TTC549 (cell line): ENCODE data around the gene SUN3.

Experiments used
- FAIRE-seq: peaks from 2 replicates; lab custom pipeline; 2012; peaks lifted over from hg19 to GRCh38; lab: Jason Lieb, UNC

The SUN3 gene, protein sequence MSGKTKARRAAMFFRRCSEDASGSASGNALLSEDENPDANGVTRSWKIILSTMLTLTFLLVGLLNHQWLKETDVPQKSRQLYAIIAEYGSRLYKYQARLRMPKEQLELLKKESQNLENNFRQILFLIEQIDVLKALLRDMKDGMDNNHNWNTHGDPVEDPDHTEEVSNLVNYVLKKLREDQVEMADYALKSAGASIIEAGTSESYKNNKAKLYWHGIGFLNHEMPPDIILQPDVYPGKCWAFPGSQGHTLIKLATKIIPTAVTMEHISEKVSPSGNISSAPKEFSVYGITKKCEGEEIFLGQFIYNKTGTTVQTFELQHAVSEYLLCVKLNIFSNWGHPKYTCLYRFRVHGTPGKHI

DNA sequence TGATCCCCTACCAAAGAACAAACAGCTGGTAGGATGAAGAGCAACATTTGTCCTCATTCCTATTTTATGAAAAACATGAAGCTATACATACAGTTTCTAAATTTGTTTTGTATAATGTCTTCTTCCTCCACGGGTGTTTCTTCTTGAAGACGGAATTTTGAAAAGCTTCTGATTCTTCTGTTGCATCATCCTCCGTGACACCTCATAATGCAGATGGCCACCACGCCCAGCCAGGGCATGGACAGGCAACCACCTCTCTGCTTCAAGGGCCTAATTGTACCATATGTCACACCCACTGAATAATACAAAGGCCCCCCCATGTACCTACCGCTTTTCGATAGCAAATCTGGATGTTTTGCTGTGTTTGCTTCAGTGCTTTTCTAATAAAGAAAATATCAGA lies at the start of gene SUN3:
TSS of gene SUN3 (minus strand) at position 170 of the 400 bp plus-strand sequence. CDS start at position 1, 169 bp downstream.
- no peak for FAIRE-seq

DNA sequence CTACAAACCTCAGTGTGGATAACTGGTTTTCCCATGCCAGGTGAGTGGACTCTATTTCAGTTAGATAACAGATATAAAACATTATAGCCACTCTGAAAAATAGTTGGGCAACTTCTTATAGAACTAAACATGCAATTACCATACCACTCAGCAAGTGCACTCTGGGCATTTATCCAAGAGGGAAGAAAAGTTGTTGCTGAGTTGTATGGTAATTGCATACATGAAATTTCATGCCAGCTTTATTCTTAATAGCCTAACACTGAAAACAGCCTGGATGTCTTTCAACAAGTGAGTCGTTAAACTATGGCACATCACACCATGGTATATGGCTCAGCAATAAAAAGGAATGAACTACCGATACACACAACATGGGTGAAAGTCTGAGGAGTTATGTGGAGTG lies 49.6 kb upstream of the SUN3 start:
- no peak for FAIRE-seq

DNA sequence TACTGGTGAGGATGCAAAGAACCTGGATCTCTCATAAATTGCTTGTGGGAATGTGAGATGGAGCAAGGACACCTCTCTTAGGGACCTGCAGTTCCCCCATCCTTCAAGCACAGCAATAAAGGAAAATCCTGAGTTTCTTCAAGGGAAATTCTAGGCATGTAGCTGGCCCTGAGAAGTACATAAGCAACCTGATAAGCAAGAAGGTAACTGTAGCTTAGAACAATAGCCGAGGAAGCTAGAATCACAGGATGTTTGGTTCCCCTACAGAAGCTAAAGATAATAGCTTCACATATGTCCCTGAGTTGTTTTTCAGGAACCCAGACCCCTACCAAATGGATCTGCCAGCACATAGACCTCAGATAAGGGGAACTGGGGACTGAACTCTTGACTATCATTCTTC lies 48.5 kb upstream of the SUN3 start:
- no peak for FAIRE-seq

DNA sequence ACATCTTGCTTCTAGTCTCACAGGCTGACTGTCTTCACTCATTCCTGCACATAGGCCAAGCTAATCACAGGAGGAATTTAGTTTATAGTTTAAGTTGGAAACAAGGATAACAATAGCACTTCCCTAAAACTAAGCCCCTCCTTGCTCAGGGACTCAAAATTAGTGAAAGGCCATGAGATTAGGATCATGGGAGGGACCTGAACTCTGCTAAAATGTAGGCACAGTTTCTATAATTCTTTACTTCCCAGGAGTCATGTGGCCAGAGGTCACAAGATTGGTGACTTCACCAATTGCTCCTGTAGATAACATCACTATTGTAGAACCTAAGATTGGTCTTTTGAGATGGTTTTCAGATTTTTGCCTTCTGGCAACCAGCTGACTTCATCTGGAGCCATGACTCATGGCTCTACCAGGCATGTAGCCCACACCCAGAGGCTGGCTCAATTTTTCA lies 45.3 kb upstream of the SUN3 start:
- FAIRE-seq = no peak

DNA sequence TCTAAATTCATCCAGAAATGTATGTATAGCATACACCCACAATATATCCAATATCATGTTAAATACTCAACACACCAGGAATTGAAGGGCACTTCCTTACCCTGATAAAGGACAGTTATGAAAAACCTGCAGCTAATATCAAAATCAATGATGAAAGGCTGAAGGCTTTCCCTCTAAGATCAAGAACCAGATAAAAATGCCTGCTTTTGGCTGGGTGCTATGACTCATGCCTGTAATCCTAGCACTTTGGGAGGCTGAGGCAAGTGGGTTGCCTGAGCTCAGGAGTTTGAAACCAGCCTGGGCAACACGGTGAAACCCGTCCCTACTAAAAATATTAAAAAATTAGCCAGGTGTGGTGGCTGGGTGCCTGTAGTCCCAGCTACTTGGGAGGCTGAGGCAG lies 38.6 kb upstream of the SUN3 start:
- no peak for FAIRE-seq

DNA sequence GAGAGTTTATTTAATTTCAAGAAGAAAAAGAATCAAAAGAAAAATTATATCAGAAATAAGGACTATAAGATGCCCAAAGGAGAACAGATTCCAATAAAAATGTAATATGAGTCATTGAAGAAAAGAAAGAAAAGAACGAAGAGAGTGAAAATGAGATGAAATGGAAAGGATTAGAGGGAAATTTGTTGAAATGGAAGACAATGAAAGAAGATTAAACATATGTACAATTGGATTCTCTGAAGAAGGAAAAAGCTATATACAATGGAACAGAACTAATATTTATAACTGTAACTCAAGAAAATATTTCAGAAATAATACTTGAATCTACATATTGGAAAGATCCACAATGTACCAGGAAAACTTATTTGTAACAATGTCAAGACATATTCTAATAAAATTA lies 35.1 kb upstream of the SUN3 start:
- no peak for FAIRE-seq

DNA sequence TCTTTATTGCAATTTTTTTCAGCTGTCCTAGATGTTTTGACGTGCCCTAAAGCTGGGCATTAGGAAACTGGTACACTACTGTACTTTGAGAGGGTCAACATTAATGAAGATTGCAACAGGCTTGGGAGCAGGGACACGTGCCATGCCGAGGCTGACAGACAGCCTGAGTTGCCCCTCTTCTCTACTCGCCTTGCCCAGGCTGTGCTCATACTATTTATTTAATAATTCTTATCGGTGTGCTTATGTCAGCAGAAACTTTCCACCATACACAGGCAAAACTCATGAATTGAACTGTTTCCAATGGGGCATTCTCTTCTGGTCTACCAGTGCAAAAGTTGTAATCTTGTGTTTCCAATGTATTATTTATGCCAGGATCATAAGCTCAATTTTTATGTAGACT lies 30.8 kb upstream of the SUN3 start:
- FAIRE-seq = no peak

DNA sequence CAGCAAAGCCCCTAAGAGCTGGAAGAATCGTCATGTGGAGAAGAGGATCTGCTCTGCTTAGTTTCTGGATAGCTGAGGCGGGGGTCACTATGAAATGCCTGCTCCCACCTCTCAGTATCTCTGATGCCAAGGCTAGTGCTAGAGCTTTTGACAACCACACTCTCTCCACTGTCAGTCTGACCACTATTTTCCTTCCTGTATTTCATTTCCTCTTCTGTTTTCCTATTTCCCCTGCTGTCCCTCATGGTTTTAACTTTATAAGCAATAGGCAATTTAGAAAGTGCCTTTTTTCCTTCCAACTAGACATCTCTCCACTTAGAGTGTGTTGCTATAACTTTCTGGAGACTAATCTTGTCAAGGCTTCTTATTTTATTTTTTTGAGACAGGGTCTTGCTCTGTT lies 30.1 kb upstream of the SUN3 start:
- FAIRE-seq = no peak

DNA sequence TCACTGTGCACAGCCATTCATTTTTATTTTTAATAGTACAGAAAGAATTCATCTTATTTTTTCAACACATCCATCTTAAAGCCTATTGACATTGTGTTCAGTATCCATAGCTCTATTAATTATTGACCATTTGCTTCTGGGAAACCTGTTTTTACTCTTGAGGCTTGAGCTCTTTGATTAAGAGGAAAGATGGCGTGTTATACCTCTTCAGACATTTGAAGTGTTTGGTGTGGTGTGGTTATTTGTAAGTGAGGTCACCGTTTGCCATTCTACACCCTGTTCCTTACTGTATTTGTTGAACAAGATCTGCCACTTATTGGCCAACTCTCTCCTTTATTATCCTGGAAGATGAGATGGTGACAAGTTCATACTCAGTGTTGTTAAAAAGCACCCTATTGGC lies 24.8 kb upstream of the SUN3 start:
- no peak for FAIRE-seq

DNA sequence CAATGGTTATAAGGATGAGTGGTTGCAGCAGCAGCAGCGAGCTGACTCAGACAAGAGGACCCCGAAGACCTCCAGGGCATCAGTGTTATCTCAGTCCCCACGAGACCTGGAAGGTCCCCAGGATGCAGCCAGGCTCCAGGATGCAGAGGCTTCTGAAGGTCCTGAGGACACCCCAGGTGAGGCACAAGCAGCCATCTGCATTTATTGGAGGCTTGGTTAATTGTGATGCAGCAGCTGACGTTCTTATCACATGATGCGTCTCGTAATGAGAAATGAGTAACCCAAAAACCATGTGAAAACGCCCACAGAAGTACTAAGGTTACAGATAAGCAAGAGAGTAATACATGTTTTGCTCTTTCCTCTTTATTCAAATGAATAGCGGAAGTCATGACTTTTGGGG lies 23.8 kb upstream of the SUN3 start:
- no peak for FAIRE-seq

DNA sequence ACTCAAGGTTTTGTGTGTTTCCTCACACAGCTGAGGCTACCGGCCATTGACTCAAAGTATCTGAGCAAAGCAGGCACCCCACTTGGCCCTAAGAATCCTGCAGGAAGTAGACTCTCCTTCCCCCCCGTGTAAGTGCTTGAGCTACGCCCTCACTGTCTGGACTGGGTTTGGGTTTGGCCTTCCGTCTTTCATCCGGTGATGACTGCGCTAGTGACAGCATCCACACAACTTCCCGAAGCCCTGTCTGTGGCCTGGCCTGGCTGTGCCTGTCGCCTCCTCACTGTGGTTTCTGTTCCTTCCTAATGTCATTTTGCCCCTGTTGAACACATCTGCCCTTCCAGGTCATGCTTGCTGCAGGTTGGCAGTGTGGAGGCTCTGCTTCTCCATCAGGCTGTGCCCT lies 20.9 kb upstream of the SUN3 start:
- FAIRE-seq = no peak

DNA sequence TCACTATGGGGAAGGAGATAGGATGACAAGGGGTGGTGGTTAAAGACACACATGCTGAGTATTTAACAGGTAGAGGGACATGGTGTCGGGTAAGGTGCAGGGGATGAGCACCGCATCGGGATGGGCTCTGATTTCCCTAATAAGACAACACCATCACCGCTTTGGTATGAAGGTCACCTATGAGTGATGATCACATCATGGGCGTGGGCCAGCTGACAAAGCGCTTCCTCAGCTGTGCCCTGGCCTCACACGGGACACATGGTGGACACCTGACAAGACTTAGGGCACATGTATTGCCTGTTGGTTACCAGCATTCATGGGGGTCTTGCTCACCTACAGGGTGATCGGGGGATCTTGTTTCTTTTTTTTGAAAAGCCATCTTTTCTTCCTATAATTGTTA lies 19.2 kb upstream of the SUN3 start:
- no peak for FAIRE-seq

DNA sequence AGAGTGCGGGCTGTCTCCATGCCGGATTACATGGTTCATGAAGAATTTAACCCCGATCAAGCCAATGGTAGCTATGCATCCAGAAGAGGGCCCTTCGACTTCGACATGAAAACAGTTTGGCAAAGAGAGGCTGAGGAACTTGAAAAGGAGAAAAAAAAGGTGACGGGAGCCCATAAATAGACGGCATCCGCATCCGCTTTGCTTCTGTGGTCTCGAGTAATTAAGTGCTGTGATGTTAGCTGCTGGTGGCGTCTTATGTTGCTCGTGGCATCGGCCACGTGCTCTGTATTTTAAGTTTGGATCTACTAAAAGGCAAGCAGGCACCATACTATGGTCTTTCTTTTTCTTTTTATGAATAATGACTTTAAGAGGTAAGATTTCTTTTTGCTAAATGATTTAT lies 17.6 kb upstream of the SUN3 start:
- FAIRE-seq = no peak

DNA sequence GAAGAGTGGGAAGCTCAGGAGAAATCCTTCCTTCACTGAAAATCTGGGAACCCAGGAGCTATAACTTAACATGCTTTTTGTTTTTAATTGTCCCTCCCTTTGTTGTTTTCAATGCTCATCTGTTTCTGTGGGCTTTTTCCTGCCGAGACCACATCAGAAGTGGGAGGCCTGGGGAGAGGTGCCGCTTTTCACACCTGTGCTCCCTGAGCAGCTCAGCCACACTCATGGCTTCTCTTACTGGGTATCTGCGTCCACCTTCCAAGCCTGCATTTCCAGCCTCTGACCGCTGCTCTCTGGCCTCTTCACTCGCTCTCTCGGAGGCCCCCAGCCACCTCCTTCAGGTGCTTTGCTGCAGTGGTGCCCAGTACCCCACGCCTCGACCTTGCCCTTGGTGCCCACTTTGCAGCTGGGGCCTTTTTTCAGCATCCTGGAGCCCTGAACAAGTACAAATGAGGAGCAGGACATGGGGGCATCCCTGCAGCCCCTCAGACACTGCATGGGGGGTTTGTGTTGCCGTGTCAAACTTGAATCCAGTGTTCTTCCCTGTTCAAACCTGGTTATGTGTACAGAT lies 16.4 kb upstream of the SUN3 start:
- no peak for FAIRE-seq

DNA sequence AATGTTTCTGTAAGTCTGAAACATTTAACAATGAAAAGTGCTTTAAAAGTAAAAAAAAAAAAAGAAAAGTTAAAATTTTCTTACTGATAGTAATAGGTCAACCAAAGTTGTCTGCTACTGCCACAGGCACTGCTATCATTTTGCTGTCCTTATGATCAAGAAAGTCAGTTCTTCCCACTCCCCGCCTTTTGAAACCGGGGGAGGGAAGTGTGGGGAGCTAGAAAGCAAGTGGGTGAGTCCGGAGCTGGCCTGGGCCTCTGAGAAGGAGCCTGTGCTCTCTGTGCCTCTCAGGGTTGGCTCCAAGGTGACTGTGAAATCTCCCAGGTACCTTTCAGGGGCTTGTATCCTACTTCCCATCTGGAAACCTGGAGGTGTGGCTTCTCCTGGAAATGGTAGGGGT lies 13.7 kb upstream of the SUN3 start:
- FAIRE-seq = no peak

DNA sequence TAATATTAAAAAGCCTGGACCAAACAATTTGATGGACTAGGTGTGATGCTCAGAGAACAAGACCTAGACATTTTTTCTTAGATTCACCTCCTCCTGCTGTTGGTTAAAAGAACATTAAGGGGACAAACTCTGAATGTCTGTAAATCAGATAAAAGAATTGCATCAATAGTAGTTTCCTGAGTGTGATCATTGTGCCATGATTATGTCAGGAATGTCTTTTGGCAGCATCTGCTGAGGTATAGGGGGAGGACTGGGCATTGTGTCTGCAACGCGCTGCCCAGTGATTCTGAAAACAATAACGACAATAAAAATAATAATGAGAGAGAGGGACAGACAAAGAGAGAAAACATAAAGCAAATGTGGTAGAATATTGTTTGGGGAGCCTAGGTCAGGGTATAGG lies 13.3 kb upstream of the SUN3 start:
- no peak for FAIRE-seq

DNA sequence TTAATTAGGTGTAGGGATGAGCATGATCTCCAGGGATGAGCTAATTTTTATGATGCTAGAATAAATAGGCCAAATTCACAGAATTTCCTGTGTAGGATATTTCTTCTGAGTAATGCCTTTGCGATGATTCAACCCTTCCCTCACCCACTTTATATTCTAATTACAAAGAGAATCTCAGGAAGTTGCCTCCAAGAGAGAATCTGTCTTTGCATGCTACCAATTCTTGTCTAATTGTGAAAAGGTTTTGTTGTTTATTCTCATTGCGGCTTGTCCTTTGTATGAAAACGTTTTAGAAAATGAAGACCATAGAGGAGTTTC lies 12.7 kb upstream of the SUN3 start:
- no peak for FAIRE-seq

DNA sequence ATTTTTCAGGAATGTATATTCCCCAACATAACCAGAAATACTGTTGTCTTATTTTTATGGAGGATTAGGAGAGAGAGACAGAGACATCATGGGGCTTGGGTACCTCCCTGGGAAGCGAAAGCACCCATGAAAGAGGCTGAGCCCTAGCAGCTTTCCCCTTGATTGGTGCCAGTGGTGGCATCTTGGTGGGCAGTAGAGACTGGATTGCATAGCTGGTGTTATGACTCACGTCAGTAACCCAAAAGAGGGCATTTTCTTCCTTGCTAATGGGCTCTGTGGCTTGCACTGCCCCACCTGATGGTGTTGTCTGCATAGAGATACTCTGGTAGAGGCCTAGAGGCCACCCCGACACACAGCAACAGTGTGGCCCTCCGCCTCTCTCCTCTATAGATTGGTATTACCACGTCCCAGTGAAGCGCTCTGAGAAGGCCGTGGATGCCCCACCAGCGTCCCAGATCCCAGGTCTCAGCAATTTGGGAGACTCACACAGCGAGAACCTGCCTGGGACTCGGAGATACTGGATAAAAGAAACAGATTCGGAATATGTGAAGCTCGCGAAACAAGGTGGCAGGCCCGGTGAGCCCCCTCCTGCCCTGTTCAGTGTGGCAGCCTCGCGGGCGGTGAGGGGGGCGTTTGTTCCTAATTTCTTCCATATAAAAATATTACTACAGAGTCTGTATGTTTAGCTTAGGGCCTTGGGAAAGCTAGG lies 12.2 kb upstream of the SUN3 start:
- FAIRE-seq = no peak

DNA sequence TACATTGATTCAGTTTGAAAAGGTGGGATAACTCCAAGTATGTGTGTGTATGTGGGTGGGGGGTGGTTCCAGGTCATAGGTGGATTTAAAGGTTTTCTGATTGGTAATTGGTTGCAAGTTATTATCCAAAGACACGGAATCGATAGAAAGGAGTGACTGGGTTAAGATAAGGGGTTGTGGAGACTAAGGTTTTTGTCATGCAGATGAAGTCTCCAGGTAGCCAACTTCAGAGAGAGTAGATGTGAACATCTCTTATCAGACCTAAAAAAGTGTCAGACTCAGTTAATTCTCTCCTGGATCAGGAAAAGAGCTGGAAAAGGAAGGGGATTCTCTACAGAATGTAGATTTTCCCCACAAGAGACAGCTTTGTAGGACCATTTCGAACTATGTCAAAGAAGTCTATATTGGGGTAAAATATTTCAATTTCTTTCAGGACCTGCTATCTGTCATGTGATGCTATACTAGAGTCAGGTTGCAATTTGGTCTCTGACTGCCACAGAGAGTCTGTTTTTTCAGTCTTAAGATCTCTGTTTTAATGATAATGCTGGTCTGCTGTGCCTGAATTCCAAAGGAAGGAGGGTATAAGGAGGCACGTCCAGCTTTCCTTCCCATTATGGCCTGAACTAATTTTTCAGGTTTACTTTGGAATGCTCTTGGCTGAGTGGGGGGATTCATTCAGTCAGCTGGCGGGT lies 10.1 kb upstream of the SUN3 start:
- FAIRE-seq = no peak

DNA sequence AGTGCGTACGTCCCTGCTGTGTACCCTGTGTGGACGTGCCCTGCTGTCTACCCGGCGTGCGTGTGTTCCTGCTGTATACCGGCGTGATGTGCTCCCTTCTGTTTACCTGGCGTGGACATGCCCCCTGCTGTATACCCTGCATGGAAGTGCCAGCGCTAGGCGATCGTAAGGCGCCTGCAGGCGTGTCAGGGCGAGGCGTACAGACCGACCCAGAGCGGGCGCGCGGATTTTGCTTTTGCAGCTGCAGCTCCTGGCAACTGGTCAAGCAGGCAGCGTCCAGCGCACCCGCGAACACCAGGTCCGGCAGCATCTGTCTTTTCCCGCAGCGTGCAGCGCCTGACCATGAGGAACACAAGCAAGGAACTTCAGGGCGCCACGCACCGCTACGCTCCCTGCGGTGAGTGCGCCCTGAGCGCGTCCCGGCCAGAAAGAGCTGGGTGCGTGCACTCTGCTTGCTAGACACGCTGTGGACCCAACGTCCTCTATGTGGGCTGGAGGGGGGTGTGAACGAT lies 7.1 kb upstream of the SUN3 start:
- no peak for FAIRE-seq

DNA sequence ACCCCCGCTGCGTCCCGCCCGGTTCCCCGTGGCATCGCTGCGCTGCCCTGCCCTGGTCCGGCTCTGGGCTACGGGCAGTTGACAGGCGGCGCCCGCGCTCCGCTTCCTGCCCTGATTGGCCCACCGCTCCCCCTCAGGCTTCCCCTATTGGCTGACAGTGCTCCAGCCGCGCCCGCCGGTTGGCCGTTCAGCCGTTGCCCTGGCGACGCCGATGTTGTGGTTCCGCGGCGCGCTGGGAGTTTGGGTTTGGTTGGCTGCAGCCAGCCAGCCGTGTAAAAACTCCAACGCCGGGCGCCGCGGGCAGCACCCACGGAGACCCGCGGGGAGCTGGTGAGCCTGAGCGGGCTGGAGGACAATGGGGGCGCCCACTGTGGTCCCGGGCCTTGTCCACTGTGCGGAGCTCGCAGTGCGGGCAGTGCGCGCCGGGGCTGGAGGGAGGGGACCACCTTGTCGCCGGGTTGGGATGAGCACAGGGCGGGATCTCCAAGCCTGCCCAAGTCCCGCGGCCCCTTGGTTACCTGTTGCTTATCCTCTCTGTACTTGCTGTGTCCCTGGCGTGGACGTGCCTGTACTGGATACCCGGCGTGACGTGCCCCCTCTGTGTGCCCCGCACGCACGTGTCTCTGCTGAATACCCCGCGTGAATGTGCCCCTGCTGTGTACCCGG lies 6.5 kb upstream of the SUN3 start, which contains the start of gene C7orf57:
TSS of gene C7orf57 (plus strand) at position 243 of the 666 bp plus-strand sequence. CDS start 766 bp downstream, outside the sequence.
- FAIRE-seq = no peak

DNA sequence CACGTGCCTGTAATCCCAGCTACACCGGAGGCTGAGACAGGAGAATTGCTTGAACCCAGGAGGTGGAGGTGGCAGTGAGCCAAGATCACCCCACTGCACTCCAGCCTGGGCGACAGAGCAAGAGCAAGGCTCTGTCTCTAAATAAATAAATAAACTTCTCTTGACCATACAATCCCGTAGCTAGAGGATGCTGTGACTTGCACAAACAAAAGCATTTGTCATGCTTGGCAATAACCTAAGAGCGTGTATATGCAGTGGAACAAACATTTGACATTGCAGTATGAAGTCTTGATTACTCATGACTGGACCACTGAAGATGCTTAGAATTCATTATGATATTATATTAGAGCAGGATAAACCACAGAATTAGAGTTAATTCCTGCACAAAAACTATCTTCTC lies 5.0 kb upstream of the SUN3 start:
- FAIRE-seq = no peak
